Progenitor cell of endocrine pancreas (in vitro differentiated cells): ENCODE measurements around the gene SYT5. TPM values are rescaled to one million over a fixed set of nuclear protein-coding genes. Genes with fewer than 3 reads are reported as not detected.

ENCODE experiments used
- DNase-seq: peaks from one replicate; pipeline ENCODE4 v3.0.0; 2021; ENCODE audit warnings: low spot score; ENCODE audit not compliant: unreplicated experiment
- H3K27ac Mint-ChIP-seq: 2 replicates; pipeline ENCODE4 v1.8.0; 2021; ENCODE audit warnings: mild to moderate bottlenecking, moderate library complexity, mixed read lengths
- H3K27me3 Mint-ChIP-seq: 2 replicates; pipeline ENCODE4 v1.8.0; 2021; ENCODE audit warnings: mixed read lengths
- H3K36me3 Mint-ChIP-seq: 2 replicates; pipeline ENCODE4 v1.8.0; 2022; ENCODE audit warnings: mixed read lengths; ENCODE audit not compliant: insufficient read depth
- H3K4me1 Mint-ChIP-seq: 2 replicates; pipeline ENCODE4 v1.8.0; 2021; ENCODE audit warnings: low read depth, mixed read lengths
- H3K4me3 Mint-ChIP-seq: 2 replicates; pipeline ENCODE4 v1.8.0; 2021; ENCODE audit warnings: low read depth, mild to moderate bottlenecking, moderate library complexity, mixed read lengths
- H3K9me3 Mint-ChIP-seq: 2 replicates; pipeline ENCODE4 v1.8.0; 2021; ENCODE audit warnings: low read depth, mixed read lengths
- total RNA-seq: library from RNA; stranded (reverse); gene quantifications from 2 replicates; pipeline ENCODE4 v1.2.1, GENCODE V29; 2021
- TF ChIP-seq, protein P1 (sequence below): fragments of 200-600 bp; sonication (generic); IDR thresholded peaks from one replicate; pipeline ENCODE4 v1.5.0; 2021; ENCODE audit warnings: antibody characterized with exemption, mild to moderate bottlenecking; ENCODE audit not compliant: unreplicated experiment

Gene SYT5
- total RNA-seq, 1 donor from 2014 or later = 4.8 TPM

DNA sequence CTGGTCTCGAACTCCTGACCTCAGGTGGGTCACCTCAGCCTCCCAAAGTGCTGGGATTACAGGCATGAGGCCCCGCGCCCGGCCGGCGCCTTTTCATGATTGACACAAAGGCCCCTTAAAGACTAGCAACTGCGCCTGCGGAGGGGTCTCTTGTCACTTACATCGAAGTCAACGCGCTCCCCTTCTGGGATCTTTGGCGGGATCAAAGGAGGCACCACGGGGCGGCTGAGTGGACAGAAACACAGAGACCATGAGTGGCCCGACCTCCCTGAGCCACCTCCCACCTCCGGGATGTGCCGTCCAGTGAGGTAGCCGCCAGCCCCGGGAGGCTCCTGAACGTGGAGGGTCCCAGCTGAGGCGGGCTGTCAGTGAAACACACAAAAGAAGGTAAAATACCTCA is 38.4 kb downstream of the SYT5 start:
- no peak overlapping the region for H3K27ac Mint-ChIP-seq
- peaks cover 38% of the 10 kb centered on the region for H3K27me3 Mint-ChIP-seq
- no peak overlapping the region for H3K4me3 Mint-ChIP-seq
- H3K9me3 Mint-ChIP-seq = no peaks in the 10 kb centered on the region
- no peak for DNase-seq
- H3K36me3 Mint-ChIP-seq = no peaks in the 10 kb centered on the region
- H3K4me1 Mint-ChIP-seq = peaks cover 2% of the 10 kb centered on the region
- TF ChIP-seq, protein P1, sequence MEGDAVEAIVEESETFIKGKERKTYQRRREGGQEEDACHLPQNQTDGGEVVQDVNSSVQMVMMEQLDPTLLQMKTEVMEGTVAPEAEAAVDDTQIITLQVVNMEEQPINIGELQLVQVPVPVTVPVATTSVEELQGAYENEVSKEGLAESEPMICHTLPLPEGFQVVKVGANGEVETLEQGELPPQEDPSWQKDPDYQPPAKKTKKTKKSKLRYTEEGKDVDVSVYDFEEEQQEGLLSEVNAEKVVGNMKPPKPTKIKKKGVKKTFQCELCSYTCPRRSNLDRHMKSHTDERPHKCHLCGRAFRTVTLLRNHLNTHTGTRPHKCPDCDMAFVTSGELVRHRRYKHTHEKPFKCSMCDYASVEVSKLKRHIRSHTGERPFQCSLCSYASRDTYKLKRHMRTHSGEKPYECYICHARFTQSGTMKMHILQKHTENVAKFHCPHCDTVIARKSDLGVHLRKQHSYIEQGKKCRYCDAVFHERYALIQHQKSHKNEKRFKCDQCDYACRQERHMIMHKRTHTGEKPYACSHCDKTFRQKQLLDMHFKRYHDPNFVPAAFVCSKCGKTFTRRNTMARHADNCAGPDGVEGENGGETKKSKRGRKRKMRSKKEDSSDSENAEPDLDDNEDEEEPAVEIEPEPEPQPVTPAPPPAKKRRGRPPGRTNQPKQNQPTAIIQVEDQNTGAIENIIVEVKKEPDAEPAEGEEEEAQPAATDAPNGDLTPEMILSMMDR = no peak

DNA sequence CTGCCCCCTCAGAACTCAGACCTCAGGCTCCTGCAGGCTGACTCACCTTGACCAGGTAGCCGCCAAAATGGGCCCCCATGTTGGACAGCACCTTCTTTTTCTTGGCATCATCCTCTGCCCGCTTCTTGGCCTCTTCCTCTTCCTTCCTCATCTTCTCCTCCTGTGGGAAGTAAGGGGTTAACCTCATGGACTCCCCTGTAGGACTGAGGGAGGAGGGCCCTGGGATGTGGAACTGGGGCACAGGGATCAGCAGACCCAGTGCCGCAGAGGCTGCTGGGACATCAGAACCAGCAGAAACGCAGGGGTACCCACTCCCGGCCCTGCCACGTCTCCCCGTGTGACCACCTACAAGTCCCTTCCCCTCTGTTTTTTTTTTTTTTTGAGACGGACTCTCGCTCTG is 42.2 kb downstream of the SYT5 start:
- Mint-ChIP-seq H3K9me3 (no peaks in the 10 kb centered on the region), H3K27ac (no peak overlapping the region), H3K27me3 (peaks cover 12% of the 10 kb centered on the region), H3K36me3 (no peaks in the 10 kb centered on the region), H3K4me3 (no peak overlapping the region), H3K4me1 (peaks cover 2% of the 10 kb centered on the region)
- TF ChIP-seq, protein P1 = no peak
- no peak for DNase-seq

DNA sequence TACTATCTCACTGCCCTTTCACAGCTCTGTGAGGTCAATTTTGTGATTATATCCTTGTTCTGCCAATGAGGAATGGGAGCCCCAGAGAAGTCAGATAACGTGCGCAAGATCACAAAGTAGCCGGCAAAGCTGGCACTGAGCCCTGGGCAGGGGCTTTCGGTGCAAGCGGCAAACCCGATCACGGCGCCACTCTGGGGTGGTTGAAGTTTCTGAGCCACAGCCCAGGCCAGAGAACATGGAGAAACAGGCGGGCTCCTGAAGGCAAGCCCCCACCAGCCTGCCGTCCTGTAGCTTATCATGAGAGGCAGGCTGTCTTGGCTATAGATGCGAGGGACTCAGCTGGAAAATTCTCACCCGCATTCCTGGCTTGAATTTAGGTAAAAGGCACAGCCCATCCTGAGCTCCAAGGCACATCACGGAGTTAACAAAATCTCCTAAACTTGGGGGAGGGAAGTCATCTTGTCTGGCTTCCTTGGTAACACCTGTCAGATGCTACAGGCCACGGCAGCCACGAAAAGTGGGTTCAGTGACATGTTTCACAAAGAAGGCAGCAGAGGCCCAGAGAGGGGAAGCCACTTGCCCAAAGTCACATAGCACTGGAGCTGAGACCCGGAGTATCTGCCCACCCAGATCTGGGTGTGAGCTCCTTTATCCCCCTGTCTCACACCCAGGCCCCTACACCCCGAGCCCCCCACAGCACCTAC is 43.5 kb downstream of the SYT5 start:
- Mint-ChIP-seq H3K4me1 (peaks cover 2% of the 10 kb centered on the region), H3K27me3 (peaks cover 12% of the 10 kb centered on the region), H3K27ac (no peak overlapping the region), H3K36me3 (no peaks in the 10 kb centered on the region), H3K9me3 (no peaks in the 10 kb centered on the region), H3K4me3 (no peak overlapping the region)
- no peak for DNase-seq
- TF ChIP-seq, protein P1 = no peak

DNA sequence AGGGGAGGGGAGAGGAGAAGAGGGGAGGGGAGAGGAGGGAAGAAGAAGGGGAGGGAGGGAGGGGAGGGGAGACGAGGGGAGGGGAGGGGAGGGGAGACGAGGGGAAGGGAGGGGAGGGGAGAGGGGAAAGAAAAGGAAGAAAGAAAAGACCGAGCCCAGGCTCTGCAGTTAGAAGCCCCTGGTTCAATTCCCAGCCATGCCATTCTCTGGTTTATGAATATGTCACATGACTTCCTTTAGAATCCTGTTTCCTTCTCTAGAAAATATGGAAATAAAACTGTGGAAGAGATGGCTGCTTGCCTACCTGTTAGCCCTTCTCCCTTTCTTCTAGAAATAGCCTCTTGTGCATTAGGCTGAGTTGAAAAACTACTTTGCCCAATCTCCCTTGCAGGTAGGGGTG is 45.4 kb downstream of the SYT5 start:
- TF ChIP-seq, protein P1 = no peak
- Mint-ChIP-seq H3K27ac (no peak overlapping the region), H3K27me3 (peaks cover 14% of the 10 kb centered on the region), H3K4me3 (no peak overlapping the region), H3K4me1 (no peaks in the 10 kb centered on the region), H3K9me3 (no peaks in the 10 kb centered on the region), H3K36me3 (no peaks in the 10 kb centered on the region)
- DNase-seq = no peak

DNA sequence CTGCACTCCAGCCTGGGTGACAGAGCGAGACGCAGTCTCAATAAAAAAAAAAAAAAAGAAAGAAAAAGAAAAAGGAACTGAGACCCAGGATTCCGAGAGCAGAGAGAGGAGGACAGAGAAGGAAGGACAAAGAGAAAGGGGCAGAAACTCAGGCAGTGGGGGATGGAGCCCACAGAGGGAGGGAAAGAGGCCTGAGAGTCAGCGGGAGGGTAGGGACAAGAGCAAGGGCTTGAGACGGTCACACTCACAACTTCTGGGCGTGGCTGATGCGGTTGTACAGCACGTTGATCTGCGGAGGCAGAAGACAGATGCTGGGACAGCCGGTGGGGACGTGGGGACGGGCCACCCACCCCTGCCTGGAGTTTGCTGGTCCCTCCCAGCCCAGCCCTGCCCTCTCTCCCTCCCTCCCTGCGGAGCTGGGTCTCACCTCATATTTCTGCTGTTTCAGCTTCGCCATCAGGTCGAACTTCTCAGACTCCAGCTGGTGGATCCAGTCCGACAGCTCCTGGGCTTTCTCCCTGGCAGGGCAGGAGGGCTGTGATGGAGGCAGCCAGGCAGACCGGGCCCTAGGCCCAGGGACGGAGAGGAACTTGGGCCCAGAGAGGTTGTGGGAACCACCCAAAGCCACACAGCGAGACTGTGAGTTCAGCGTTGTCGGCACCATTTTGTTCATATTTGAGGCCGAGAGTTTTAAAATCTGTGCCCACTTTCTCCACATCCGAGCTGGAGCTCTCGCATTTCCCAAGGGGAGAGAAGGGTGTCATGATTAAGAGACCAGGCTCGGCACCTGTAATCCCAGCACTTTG is 46.2 kb downstream of the SYT5 start:
- Mint-ChIP-seq H3K36me3 (no peaks in the 10 kb centered on the region), H3K27ac (no peak overlapping the region)

More for the DNA sequence above, 46.2 kb downstream of the SYT5 start:
- TF ChIP-seq, protein P1 = no peak
- Mint-ChIP-seq H3K9me3 (no peaks in the 10 kb centered on the region), H3K27me3 (peaks cover 20% of the 10 kb centered on the region), H3K4me1 (no peaks in the 10 kb centered on the region), H3K4me3 (no peak overlapping the region)
- DNase-seq = no peak
